Endodermal cell (in vitro differentiated cells): ENCODE data around the gene PCK2. TPM values are rescaled to one million over a fixed set of nuclear protein-coding genes. Genes with fewer than 3 reads are reported as not detected.

Source experiments
- DNase-seq: peaks from one replicate; pipeline ENCODE4 v3.0.0-alpha.2; 2017
- H3K27ac ChIP-seq: 2 replicates; pipeline ENCODE4 v1.5.1; 2013; ENCODE audit warnings: mild to moderate bottlenecking, low read depth, low read length, moderate library complexity
- H3K27me3 ChIP-seq: 2 replicates; pipeline ENCODE4 v1.6.1; 2013; ENCODE audit warnings: mild to moderate bottlenecking, low read length, moderate library complexity; ENCODE audit not compliant: insufficient read depth, control insufficient read depth, poor library complexity, severe bottlenecking
- H3K36me3 ChIP-seq: 2 replicates; pipeline ENCODE4 v1.7.0; 2013; ENCODE audit warnings: mild to moderate bottlenecking, low read length, moderate library complexity; ENCODE audit not compliant: control insufficient read depth, insufficient read depth
- H3K4me1 ChIP-seq: one replicate; pipeline ENCODE4 v1.7.0; 2013; ENCODE audit warnings: low read length; ENCODE audit not compliant: control insufficient read depth, insufficient read depth
- H3K4me3 ChIP-seq: 2 replicates; pipeline ENCODE4 v1.5.1; 2013; ENCODE audit warnings: mild to moderate bottlenecking, low read length, moderate library complexity
- H3K9ac ChIP-seq: 2 replicates; pipeline ENCODE4 v1.6.1; 2013; ENCODE audit warnings: mild to moderate bottlenecking, low read length, moderate library complexity; ENCODE audit not compliant: poor library complexity, severe bottlenecking; ENCODE audit errors: extremely low read depth
- H3K9me3 ChIP-seq: 2 replicates; pipeline ENCODE4 v1.6.1; 2013; ENCODE audit warnings: mild to moderate bottlenecking, low read length, moderate library complexity; ENCODE audit not compliant: control insufficient read depth
- H3K27ac Mint-ChIP-seq: 2 replicates; pipeline ENCODE4 v1.8.0; 2020; ENCODE audit warnings: mixed read lengths
- H3K27me3 Mint-ChIP-seq: 2 replicates; pipeline ENCODE4 v1.8.0; 2021; ENCODE audit warnings: mild to moderate bottlenecking, mixed read lengths; ENCODE audit not compliant: insufficient read depth
- H3K36me3 Mint-ChIP-seq: 2 replicates; pipeline ENCODE4 v1.8.0; 2020; ENCODE audit warnings: low read depth, mixed read lengths
- H3K4me1 Mint-ChIP-seq: 2 replicates; pipeline ENCODE4 v1.8.0; 2020; ENCODE audit warnings: mixed read lengths
- H3K4me3 Mint-ChIP-seq: 2 replicates; pipeline ENCODE4 v1.8.0; 2020; ENCODE audit warnings: mild to moderate bottlenecking, moderate library complexity, mixed read lengths
- H3K9me3 Mint-ChIP-seq: 2 replicates; pipeline ENCODE4 v1.8.0; 2020; ENCODE audit warnings: mild to moderate bottlenecking, mixed read lengths
- WGBS, 2 experiments: methylation state at CpG; one replicate each; pipeline versions ENCODE4 v1.1.5 to v1.1.7; 2013; ENCODE audit warnings: missing lambda C conversion rate in 2 of 2, mixed read lengths in 1 of 2; ENCODE audit not compliant: insufficient coverage in 1 of 2, insufficient read length in 1 of 2; 5-methylcytosine and 5-hydroxymethylcytosine counted together
- total RNA-seq, 2 donors: library from RNA; stranded (reverse); fragmentation: NEBNext Ultra II Directional in 1 of 2; extraction: Animal tissue kit (Norgen Biotek cat#: 25700) in 1 of 2; gene quantifications; 2 replicates in 1 of 2; 3 replicates in 1 of 2; pipeline ENCODE4 v1.2.1, GENCODE V29; 2021
- TF ChIP-seq, protein P1 (sequence below): fragments of 200-600 bp; sonication (generic); conservative IDR thresholded peaks from 2 replicates; pipeline ENCODE4 v1.5.0; 2021; ENCODE audit warnings: antibody characterized with exemption, mild to moderate bottlenecking

PCK2 gene
- total RNA-seq, 2 donors from 2014 or later = 37.7 to 42.8 TPM

DNA sequence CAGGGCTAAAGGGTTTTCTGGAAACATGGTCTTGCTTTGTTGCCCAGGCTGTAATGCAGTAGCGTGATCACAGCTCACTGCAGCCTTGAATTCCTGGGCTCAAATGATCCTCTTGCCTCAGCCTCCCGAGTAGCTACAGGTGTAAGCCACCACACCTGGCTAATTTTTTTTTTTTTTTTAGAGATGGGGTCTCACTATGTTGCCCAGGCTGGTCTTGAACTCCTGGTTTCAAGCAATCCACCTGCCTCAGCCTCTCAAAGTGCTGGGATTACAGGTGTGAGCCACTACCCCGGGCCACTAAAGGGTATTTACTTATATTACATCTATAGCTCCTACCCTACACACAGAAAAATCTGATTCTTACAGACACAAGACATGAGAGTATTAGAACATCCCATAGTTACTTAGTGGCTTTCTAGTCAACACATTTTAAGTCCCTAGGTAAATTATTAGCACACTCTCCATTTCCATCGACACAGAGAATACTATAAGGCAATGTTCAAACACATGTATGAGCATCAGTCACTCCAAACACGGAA is 14.3 kb downstream of the PCK2 start:
- Mint-ChIP-seq H3K4me3 (no peak overlapping the region), H3K27ac (no peak overlapping the region)

GRCh38 chr14:24110060-24110459 is 15.9 kb downstream of the PCK2 start:
- no peaks in the 10 kb centered on the region for H3K27me3 Mint-ChIP-seq
- no peak overlapping the region for H3K27ac ChIP-seq
- H3K4me1 ChIP-seq = no peaks in the 10 kb centered on the region
- TF ChIP-seq, protein P1, sequence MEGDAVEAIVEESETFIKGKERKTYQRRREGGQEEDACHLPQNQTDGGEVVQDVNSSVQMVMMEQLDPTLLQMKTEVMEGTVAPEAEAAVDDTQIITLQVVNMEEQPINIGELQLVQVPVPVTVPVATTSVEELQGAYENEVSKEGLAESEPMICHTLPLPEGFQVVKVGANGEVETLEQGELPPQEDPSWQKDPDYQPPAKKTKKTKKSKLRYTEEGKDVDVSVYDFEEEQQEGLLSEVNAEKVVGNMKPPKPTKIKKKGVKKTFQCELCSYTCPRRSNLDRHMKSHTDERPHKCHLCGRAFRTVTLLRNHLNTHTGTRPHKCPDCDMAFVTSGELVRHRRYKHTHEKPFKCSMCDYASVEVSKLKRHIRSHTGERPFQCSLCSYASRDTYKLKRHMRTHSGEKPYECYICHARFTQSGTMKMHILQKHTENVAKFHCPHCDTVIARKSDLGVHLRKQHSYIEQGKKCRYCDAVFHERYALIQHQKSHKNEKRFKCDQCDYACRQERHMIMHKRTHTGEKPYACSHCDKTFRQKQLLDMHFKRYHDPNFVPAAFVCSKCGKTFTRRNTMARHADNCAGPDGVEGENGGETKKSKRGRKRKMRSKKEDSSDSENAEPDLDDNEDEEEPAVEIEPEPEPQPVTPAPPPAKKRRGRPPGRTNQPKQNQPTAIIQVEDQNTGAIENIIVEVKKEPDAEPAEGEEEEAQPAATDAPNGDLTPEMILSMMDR = no peak
- peaks cover 5% of the 10 kb centered on the region for H3K9me3 ChIP-seq
- DNase-seq = no peak
- no peaks in the 10 kb centered on the region for H3K36me3 ChIP-seq
- H3K27ac Mint-ChIP-seq = no peak overlapping the region
- no peak overlapping the region for H3K4me3 Mint-ChIP-seq
- peaks cover 3% of the 10 kb centered on the region for H3K4me1 Mint-ChIP-seq
- 94 to 97% methylated on average over 5 to 9 of the region's 9 CpGs for WGBS, 2 experiments
- H3K27me3 ChIP-seq = no peaks in the 10 kb centered on the region
- H3K9me3 Mint-ChIP-seq = peaks cover 11% of the 10 kb centered on the region
- H3K36me3 Mint-ChIP-seq = peaks cover 7% of the 10 kb centered on the region
- H3K9ac ChIP-seq = no peak overlapping the region
- H3K4me3 ChIP-seq = no peak overlapping the region

More for the DNA sequence above, 14.3 kb downstream of the PCK2 start:
- 46 to 52% methylated on average over 3 to 5 of the region's 5 CpGs for WGBS, 2 experiments
- Histone ChIP-seq H3K9ac (no peak overlapping the region), H3K9me3 (peaks cover 21% of the 10 kb centered on the region), H3K4me1 (no peaks in the 10 kb centered on the region), H3K36me3 (peaks cover 8% of the 10 kb centered on the region), H3K27ac (no peak overlapping the region), H3K27me3 (no peaks in the 10 kb centered on the region), H3K4me3 (no peak overlapping the region)
- Mint-ChIP-seq H3K27me3 (no peaks in the 10 kb centered on the region), H3K4me1 (peaks cover 3% of the 10 kb centered on the region), H3K36me3 (peaks cover 20% of the 10 kb centered on the region), H3K9me3 (peaks cover 25% of the 10 kb centered on the region)
- TF ChIP-seq, protein P1 = no peak
- no peak for DNase-seq

- TF ChIP-seq, protein P1 = no peak
- WGBS, 2 experiments = 93% methylated on average over 1 of the region's 1 CpG; no CpG with 5 or more reads in 1 of the 2 experiments
These were observed 16.4 kb downstream of the PCK2 start for GRCh38 chr14:24110523-24110922.

More at GRCh38 chr14:24110523-24110922, 16.4 kb downstream of the PCK2 start:
- Histone ChIP-seq H3K27me3 (no peaks in the 10 kb centered on the region), H3K4me1 (no peaks in the 10 kb centered on the region), H3K4me3 (no peak overlapping the region), H3K9me3 (no peaks in the 10 kb centered on the region), H3K27ac (no peak overlapping the region), H3K9ac (no peak overlapping the region), H3K36me3 (no peaks in the 10 kb centered on the region)
- Mint-ChIP-seq H3K36me3 (peaks cover 4% of the 10 kb centered on the region), H3K9me3 (peaks cover 6% of the 10 kb centered on the region), H3K27me3 (no peaks in the 10 kb centered on the region), H3K4me1 (peaks cover 6% of the 10 kb centered on the region), H3K27ac (no peak overlapping the region), H3K4me3 (no peak overlapping the region)
- no peak for DNase-seq
